DND-41 (cell line): ENCODE data around the gene PI4K2A.

Experiments
- CTCF ChIP-seq: IDR thresholded peaks from 2 replicates; pipeline ENCODE4 v1.5.1; 2012; ENCODE audit warnings: borderline replicate concordance, low read length, moderate library complexity, mild to moderate bottlenecking; ENCODE audit not compliant: poor library complexity, severe bottlenecking; ENCODE audit errors: extremely low read depth
- EZH2 ChIP-seq: IDR thresholded peaks from 3 replicates; pipeline ENCODE4 v1.6.1; 2012; ENCODE audit warnings: borderline replicate concordance, low read depth, mild to moderate bottlenecking, moderate library complexity, low read length, inconsistent platforms; ENCODE audit not compliant: severe bottlenecking

- no peak for TF ChIP-seq CTCF
- no peak for TF ChIP-seq EZH2
Observed at GRCh38 chr10:97597778-97598177, 42.7 kb upstream of the PI4K2A start.
